ENCODE results near the gene PLLP. TPM values are rescaled to one million over a fixed set of nuclear protein-coding genes. Genes with fewer than 3 reads are reported as not detected.

PLLP gene
- total RNA-seq, 4 donors from 2014 or later: 3.6 to 10.7 (median 6.4) TPM

- TF ChIP-seq EP300 (IDR thresholded peaks at IDR 0.05) (no peak), POLR2AphosphoS5 (IDR thresholded peaks at IDR 0.05) (no peak), POLR2A (IDR thresholded peaks at IDR 0.05; ENCODE audit: low read depth) (no peak), CTCF (IDR thresholded peaks at IDR 0.05) (no peak)
- DNase-seq (ENCODE audit: extremely low spot score): no peak
- Histone ChIP-seq H3K4me3 (peak overlapping the region in 2 of 4 donors; percentile 67 to 70), H3K36me3 (no peaks in the 10 kb centered on the region), H3K27ac (replicated peaks in 1 of 4) (no peak overlapping the region), H3K9me3 (no peaks in the 10 kb centered on the region), H3K27me3 (peaks cover 0 to 30% (median 9%) of the 10 kb centered on the region in 4 donors), H3K4me1 (peaks cover 12 to 27% (median 19%) of the 10 kb centered on the region in 4 donors)
- intact Hi-C loops (cut with DNase I): no loop called here
- WGBS: 74% methylated on average over 8 of the region's 8 CpGs
Measured at GRCh38 chr16:57282510-57283213, 1.8 kb downstream of the PLLP start.

- H3K4me1 ChIP-seq: peaks cover 12 to 35% (median 19%) of the 10 kb centered on the region in 4 donors
- H3K4me3 ChIP-seq: no peak overlapping the region
- intact Hi-C loops (cut with DNase I): no loop called here
- no peak for TF ChIP-seq POLR2AphosphoS5 (IDR thresholded peaks at IDR 0.05)
- no peak for TF ChIP-seq POLR2A (IDR thresholded peaks at IDR 0.05; ENCODE audit: low read depth)
- TF ChIP-seq EP300 (IDR thresholded peaks at IDR 0.05): no peak
- TF ChIP-seq CTCF (IDR thresholded peaks at IDR 0.05): no peak
- 93% methylated on average over 3 of the region's 3 CpGs for WGBS
- H3K27ac ChIP-seq (replicated peaks in 1 of 4): no peak overlapping the region
- H3K27me3 ChIP-seq: peaks cover 0 to 30% (median 9%) of the 10 kb centered on the region in 4 donors
- DNase-seq (ENCODE audit: extremely low spot score): no peak
- no peaks in the 10 kb centered on the region for H3K36me3 ChIP-seq
- H3K9me3 ChIP-seq: no peaks in the 10 kb centered on the region
Measured at GRCh38 chr16:57281791-57282190, 2.7 kb downstream of the PLLP start.

GRCh38 chr16:57279780-57280638, 4.5 kb downstream of the PLLP start:
- Histone ChIP-seq H3K27me3 (peaks cover 0 to 25% (median 9%) of the 10 kb centered on the region in 4 donors), H3K4me1 (peaks cover 11 to 34% (median 21%) of the 10 kb centered on the region in 4 donors), H3K36me3 (no peaks in the 10 kb centered on the region), H3K9me3 (no peaks in the 10 kb centered on the region), H3K4me3 (no peak overlapping the region), H3K27ac (replicated peaks in 1 of 4) (no peak overlapping the region)
- no peak for DNase-seq (ENCODE audit: extremely low spot score)
- 63% methylated on average over 7 of the region's 7 CpGs for WGBS
- intact Hi-C loops (cut with DNase I): no loop called here
- TF ChIP-seq POLR2A (IDR thresholded peaks at IDR 0.05; ENCODE audit: low read depth) (no peak), EP300 (IDR thresholded peaks at IDR 0.05) (no peak), CTCF (IDR thresholded peaks at IDR 0.05) (no peak), POLR2AphosphoS5 (IDR thresholded peaks at IDR 0.05) (no peak)

GRCh38 chr16:57278494-57278893, 6.0 kb downstream of the PLLP start:
- H3K4me3 ChIP-seq: no peak overlapping the region
- TF ChIP-seq POLR2AphosphoS5 (IDR thresholded peaks at IDR 0.05) (no peak), POLR2A (IDR thresholded peaks at IDR 0.05; ENCODE audit: low read depth) (no peak), EP300 (IDR thresholded peaks at IDR 0.05) (no peak)
- H3K4me1 ChIP-seq: peaks cover 0 to 19% (median 6%) of the 10 kb centered on the region in 4 donors
- no peaks in the 10 kb centered on the region for H3K36me3 ChIP-seq
- WGBS: 59% methylated on average over 4 of the region's 4 CpGs
- DNase-seq (ENCODE audit: extremely low spot score): no peak
- H3K27ac ChIP-seq (replicated peaks in 1 of 4): no peak overlapping the region
- H3K9me3 ChIP-seq: no peaks in the 10 kb centered on the region
- H3K27me3 ChIP-seq: peaks cover 0 to 10% (median 1%) of the 10 kb centered on the region in 4 donors
- intact Hi-C loops (cut with DNase I): no loop called here

- no peak overlapping the region for H3K27ac ChIP-seq (replicated peaks in 1 of 4)
- 93% methylated on average over 1 of the region's 1 CpG for WGBS
Measured at GRCh38 chr16:57277586-57277985, 6.9 kb downstream of the PLLP start.

More at GRCh38 chr16:57277586-57277985, 6.9 kb downstream of the PLLP start:
- no peak overlapping the region for H3K4me3 ChIP-seq
- H3K36me3 ChIP-seq: no peaks in the 10 kb centered on the region
- peaks cover 0 to 2% (median 0%) of the 10 kb centered on the region in 4 donors for H3K27me3 ChIP-seq
- H3K4me1 ChIP-seq: peaks cover 0 to 11% (median 4%) of the 10 kb centered on the region in 4 donors
- intact Hi-C loops (cut with DNase I): no loop called here
- TF ChIP-seq POLR2AphosphoS5 (IDR thresholded peaks at IDR 0.05) (no peak), CTCF (IDR thresholded peaks at IDR 0.05) (no peak), POLR2A (IDR thresholded peaks at IDR 0.05; ENCODE audit: low read depth) (no peak), EP300 (IDR thresholded peaks at IDR 0.05) (no peak)
- no peak for DNase-seq (ENCODE audit: extremely low spot score)
- H3K9me3 ChIP-seq: no peaks in the 10 kb centered on the region

Data from esophagus muscularis mucosa (tissue), 4 donors.